Fibroblast of skin of left quadriceps (primary cell): Measurements from ENCODE around the gene CACNB3.
"Not testable (repeated sequence)": the region's sequence is repeated elsewhere in the genome, so short reads cannot be mapped to it uniquely, and the experiment has no call there.

ENCODE experiments used
- DNase-seq, 2 experiments: peaks; one replicate each; pipeline ENCODE4 v3.0.0-alpha.2; 2013; ENCODE audit warnings: low read depth in 2 of 2

The CACNB3 gene

GRCh38 chr12:48818831-48819590, 715 bp downstream of the CACNB3 start:
- DNase-seq, result no peak

- DNase-seq, result no peak
These were observed 1.9 kb downstream of the CACNB3 start for GRCh38 chr12:48819986-48820725.

DNA sequence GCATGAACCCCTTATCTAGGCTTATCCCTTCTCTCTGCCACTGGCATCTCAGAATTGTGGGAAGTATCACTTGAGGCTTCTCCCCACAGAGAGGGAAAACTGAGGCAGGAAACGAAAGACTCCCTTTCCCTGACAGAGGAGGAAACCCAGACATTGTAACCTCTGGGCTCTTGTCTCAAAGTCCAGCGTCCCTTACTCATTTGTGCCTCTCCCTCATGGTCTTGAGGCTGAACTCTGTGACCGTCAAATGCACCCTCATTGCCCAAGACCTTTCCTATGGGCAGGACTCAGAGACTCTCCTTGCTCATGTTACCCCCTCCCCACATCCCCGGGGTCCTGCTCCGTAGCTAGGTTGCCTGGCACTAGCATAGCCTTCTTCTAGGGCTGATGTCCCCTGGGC, 3.8 kb downstream of the CACNB3 start:
- DNase-seq, result no peak

- DNase-seq, result no peak
These were observed 4.4 kb downstream of the CACNB3 start for GRCh38 chr12:48822711-48823110.

DNA sequence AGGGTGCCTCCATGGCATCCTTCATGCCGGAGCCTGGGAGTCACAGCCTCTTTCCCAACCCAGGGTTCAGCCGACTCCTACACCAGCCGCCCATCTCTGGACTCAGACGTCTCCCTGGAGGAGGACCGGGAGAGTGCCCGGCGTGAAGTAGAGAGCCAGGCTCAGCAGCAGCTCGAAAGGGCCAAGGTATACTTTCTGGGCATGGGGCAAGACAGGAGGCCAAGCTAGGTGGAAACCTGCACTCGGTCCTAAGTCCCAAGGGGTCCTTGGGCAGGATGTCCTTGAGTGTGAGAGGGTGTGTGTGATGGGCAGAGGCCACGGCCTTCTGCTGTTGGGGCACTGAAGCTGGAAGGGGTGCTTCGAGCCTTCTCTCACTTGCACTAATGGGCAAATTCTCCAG, 5.0 kb downstream of the CACNB3 start:
- DNase-seq, result no peak

- DNase-seq, result no peak
These were observed 5.8 kb downstream of the CACNB3 start for GRCh38 chr12:48824112-48824511.

DNA sequence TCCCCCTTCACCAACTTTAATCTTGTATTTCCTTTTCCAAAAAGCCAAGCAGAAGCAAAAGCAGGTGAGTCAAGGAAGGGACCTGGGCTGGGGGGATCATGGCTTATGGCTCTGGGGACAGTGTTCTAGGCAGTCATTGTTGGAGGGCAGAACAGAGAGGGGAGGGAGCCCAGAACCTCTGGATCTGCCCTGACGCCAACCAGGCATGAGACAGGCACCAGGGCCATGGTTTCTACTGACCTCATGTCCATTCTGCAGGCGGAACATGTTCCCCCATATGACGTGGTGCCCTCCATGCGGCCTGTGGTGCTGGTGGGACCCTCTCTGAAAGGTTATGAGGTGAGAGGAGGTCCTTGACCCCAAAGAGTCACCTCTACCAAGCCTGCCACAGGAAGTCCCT, 6.6 kb downstream of the CACNB3 start:
- DNase-seq, result no peak

- no peak for DNase-seq
These were observed 8.0 kb downstream of the CACNB3 start for GRCh38 chr12:48826209-48826855.

DNA sequence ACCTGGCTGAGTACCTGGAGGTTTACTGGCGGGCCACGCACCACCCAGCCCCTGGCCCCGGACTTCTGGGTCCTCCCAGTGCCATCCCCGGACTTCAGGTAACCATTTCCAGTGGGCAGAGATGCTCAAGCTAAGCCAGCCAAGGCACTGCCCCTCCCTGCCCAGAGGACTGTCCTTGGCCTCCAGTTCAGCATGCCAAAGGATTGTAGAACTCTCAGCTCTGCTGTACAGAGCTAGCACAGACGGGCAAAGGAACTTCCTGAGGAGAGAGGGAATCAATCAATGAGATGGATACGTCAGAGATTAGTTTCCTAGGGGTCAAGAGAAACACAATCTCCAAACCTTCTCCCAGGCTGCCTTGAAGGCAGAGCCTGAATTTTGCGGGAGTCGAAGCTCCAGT, 8.7 kb downstream of the CACNB3 start:
- DNase-seq, result no peak

DNA sequence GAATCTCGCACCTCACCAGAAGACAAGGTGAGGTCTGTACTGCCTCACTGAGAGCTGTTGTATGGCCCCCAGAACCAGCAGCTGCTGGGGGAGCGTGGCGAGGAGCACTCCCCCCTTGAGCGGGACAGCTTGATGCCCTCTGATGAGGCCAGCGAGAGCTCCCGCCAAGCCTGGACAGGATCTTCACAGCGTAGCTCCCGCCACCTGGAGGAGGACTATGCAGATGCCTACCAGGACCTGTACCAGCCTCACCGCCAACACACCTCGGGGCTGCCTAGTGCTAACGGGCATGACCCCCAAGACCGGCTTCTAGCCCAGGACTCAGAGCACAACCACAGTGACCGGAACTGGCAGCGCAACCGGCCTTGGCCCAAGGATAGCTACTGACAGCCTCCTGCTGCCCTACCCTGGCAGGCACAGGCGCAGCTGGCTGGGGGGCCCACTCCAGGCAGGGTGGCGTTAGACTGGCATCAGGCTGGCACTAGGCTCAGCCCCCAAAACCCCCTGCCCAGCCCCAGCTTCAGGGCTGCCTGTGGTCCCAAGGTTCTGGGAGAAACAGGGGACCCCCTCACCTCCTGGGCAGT, 9.3 kb downstream of the CACNB3 start:
- DNase-seq, result no peak

DNA sequence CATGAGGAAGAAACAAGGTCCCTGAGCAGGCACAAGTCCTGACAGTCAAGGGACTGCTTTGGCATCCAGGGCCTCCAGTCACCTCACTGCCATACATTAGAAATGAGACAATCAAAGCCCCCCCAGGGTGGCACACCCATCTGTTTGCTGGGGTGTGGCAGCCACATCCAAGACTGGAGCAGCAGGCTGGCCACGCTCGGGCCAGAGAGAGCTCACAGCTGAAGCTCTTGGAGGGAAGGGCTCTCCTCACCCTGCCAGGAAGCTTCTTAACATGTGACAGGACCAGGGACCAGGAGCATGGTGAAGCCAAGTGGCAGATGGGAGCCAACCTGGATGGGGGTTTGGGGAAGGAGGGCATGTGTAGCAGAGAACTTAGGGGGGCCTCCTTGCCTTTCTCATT, 10.0 kb downstream of the CACNB3 start:
- DNase-seq, result no peak

- no peak for DNase-seq
These were observed 10.7 kb downstream of the CACNB3 start for GRCh38 chr12:48828841-48829575.

DNA sequence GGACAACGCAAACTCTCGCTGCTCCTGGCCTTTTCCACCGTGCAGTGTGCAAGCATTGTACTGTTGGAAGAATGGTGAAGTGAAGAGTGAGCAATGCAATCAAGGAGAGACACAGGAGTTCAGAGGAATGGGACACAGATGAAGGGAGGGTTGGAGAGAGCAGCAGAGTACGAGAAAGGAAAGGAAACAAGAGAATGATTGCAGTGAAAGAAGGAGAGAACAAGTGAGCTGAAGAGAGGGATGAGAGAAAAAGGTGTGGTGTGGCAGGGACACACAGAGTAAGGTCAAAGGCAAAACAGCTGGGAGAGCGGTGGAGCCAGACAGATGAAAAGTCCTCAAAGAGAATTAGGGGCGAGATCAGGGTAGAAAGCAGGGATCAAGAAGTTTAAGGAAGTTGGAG, 13.0 kb downstream of the CACNB3 start:
- DNase-seq, result no peak

GRCh38 chr12:48832321-48833060, 14.2 kb downstream of the CACNB3 start:
- no peak for DNase-seq

GRCh38 chr12:48838048-48838447, 19.8 kb downstream of the CACNB3 start:
- DNase-seq, result no peak

- DNase-seq, result not testable (repeated sequence)
These were observed 23.7 kb downstream of the CACNB3 start for GRCh38 chr12:48842021-48842420.

DNA sequence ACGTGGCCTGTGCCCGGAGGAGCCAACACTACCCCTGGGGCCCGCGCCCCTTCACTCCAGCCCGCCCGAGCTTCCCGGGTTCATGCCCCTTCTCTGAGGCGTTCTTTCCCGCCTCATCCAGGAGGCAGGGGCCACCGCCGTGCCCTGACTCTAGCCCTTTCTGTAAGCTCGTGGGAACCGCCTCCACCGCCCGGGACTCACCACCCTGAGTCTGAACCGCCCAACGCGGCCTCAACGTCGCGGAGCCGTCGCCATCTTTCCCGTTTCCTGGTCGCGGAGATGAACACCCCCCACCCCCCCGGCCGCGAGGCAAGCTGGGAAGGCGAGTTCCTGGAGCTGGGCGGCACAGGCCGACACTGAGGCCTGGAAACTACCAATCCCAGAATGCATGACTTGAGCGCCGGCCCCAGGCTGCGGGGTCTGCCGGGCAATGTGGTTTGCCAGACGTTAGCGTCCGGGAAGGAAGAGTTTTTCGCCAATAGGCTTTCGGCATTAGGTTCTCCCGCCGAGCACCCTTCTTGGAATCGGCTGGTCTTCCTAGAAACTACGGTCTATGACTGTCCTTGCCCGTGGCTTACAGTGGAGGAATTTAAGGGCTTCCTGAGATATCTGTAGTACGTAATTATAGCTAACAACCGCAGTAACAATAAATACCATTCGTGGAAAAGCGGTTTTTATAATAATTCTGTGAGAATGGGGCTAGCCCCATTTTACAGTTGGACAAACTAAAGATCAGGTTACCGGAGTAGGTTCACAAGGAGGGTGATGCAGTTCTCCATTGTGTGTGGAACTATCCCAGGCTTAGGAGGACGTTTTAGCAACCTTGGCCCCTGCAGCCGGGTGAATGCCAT, 33.8 kb downstream of the CACNB3 start, which contains the start of gene DDX23:
Gene DDX23 (minus strand): TSS at position 281 of the 851 bp plus-strand sequence. CDS start 6,381 bp downstream, outside the sequence.
- peak; percentile 94 for DNase-seq

DNA sequence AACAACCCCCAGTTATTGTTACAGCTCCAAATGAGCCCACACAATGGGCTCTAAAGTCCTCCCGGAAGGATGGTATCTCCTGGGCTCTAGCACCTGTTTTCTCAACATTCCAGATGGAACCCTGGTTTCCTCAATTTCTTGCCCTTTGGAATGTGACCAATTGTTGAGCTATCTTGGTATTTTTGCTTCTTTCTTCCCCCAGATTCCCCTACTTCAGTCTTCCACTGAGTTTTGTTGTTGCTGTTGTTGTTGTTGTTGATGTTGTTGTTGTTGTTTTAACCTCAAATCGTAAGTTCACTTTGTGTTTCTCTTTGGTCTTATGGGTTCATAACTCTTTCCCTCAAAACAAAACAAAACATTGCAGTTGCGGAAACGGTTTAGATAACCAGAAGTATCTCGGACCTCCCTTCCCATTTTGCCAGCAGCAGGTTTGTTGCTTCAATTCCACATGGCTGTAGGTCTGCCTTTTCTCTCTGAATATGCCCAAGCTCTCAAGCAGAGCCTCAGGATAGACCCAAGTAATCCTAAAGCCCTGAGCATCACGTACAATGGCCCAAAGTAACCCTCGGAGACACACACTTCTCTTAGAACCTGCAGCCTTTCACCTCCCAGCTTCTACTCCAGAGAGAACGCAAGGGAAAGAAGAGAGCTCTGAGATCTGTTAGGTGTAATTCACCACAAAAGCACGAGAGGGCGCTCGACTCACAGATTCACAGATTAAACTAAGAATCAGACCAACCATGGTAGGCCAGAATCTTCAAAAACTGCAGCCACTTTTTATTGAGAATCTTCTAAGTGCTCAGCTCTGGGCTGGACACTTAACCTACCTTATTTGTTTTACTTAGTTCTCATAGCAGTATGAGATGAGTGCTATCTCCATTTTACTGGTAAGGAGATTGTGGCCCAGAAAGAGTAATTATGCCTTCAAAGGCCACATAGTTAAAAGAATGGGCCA, 34.7 kb downstream of the CACNB3 start:
- peak; percentile 72 to 74 for DNase-seq

DNA sequence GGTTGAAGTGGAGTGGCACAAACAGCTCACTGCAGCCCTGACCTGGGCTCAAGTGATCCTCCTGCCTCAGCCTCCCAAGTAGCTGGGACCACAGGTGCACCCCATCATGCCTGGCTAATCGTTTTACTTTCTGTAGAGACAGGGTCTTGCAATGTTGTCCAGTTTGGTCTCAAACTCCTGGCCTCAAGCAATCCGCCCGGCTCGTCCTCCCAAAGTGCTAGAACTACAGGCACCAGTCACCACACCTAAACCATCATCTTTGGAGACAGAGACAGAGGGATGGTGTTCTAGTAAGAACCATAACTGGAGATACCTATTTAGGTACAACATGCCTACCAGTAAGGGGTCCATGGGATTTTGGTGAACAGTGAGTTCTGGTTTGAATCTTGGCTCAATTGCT, 36.2 kb downstream of the CACNB3 start:
- no peak for DNase-seq
